NCI-H774 (cell line): ENCODE measurements around the gene SLC22A17.
A peak's percentile ranks its signal among the peaks of the same experiment; 100 is the strongest.

Experiments used
- DNase-seq: peaks from one replicate; lab custom pipeline; 2025; lab: John Stamatoyannopoulos, UW

SLC22A17 gene

GRCh38 chr14:23381871-23382270 is 29.2 kb upstream of the SLC22A17 start:
- no peak for DNase-seq

- no peak for DNase-seq
These were observed 28.3 kb upstream of the SLC22A17 start for GRCh38 chr14:23380976-23381375.

GRCh38 chr14:23380197-23380914 is 27.7 kb upstream of the SLC22A17 start:
- no peak for DNase-seq

GRCh38 chr14:23379366-23380196 is 26.9 kb upstream of the SLC22A17 start:
- DNase-seq: peak; percentile 42

GRCh38 chr14:23378612-23379220 is 26.0 kb upstream of the SLC22A17 start:
- DNase-seq: no peak

GRCh38 chr14:23377573-23378563 is 25.2 kb upstream of the SLC22A17 start:
- DNase-seq: no peak

GRCh38 chr14:23377198-23377550 is 24.5 kb upstream of the SLC22A17 start:
- no peak for DNase-seq

- DNase-seq: no peak
These were observed 24.0 kb upstream of the SLC22A17 start, which contains the start of gene CMTM5 for GRCh38 chr14:23376482-23377197. TSS of gene CMTM5 (plus strand) at chr14:23377046. CDS start at chr14:23377252, 206 bp downstream.

- DNase-seq: no peak
These were observed 23.0 kb upstream of the SLC22A17 start for GRCh38 chr14:23375527-23376251.

GRCh38 chr14:23373041-23373440 is 20.4 kb upstream of the SLC22A17 start:
- DNase-seq: no peak

GRCh38 chr14:23372509-23372908 is 19.8 kb upstream of the SLC22A17 start, which contains the start of gene IL25:
TSS of gene IL25 (plus strand) at chr14:23372809.
- no peak for DNase-seq

GRCh38 chr14:23371865-23372264 is 19.2 kb upstream of the SLC22A17 start:
- DNase-seq: no peak

GRCh38 chr14:23370221-23370620 is 17.5 kb upstream of the SLC22A17 start:
- no peak for DNase-seq

- DNase-seq: no peak
These were observed 13.8 kb upstream of the SLC22A17 start for GRCh38 chr14:23366426-23366921.

GRCh38 chr14:23365732-23366425 is 13.2 kb upstream of the SLC22A17 start:
- DNase-seq: no peak

- no peak for DNase-seq
These were observed 12.5 kb upstream of the SLC22A17 start, which contains the start of gene EFS for GRCh38 chr14:23365036-23365731. TSS of gene EFS (minus strand) at chr14:23365172. CDS start at chr14:23365025, 147 bp downstream.

- DNase-seq: no peak
These were observed 11.7 kb upstream of the SLC22A17 start for GRCh38 chr14:23364164-23365035.

GRCh38 chr14:23362200-23362599 is 9.5 kb upstream of the SLC22A17 start:
- DNase-seq: no peak
